GM12872 (cell line): Measurements from ENCODE around the gene PTX4.

Experiments
- CTCF ChIP-seq: IDR thresholded peaks from 3 replicates; pipeline ENCODE4 v1.5.1; 2011; ENCODE audit warnings: low read depth, mild to moderate bottlenecking, low read length, moderate library complexity; ENCODE audit not compliant: insufficient read depth

PTX4 gene

GRCh38 chr16:1532771-1533170 is 44.0 kb upstream of the PTX4 start:
- no peak for TF ChIP-seq CTCF

GRCh38 chr16:1532081-1532760 is 43.5 kb upstream of the PTX4 start:
- TF ChIP-seq CTCF = no peak

GRCh38 chr16:1531638-1531910 is 42.8 kb upstream of the PTX4 start:
- no peak for TF ChIP-seq CTCF

- TF ChIP-seq CTCF = no peak
Measured at GRCh38 chr16:1530883-1531637, 42.3 kb upstream of the PTX4 start.

GRCh38 chr16:1530349-1530882 is 41.7 kb upstream of the PTX4 start:
- TF ChIP-seq CTCF = no peak

GRCh38 chr16:1528921-1529537 is 40.3 kb upstream of the PTX4 start:
- no peak for TF ChIP-seq CTCF
